TTC549 (cell line): ENCODE results near the gene WDR46.

Source experiments
- FAIRE-seq: peaks from 2 replicates; lab custom pipeline; 2012; peaks lifted over from hg19 to GRCh38; lab: Jason Lieb, UNC

The WDR46 gene

GRCh38 chr6:33259032-33259431, 30.0 kb downstream of the WDR46 start:
- no peak for FAIRE-seq

DNA sequence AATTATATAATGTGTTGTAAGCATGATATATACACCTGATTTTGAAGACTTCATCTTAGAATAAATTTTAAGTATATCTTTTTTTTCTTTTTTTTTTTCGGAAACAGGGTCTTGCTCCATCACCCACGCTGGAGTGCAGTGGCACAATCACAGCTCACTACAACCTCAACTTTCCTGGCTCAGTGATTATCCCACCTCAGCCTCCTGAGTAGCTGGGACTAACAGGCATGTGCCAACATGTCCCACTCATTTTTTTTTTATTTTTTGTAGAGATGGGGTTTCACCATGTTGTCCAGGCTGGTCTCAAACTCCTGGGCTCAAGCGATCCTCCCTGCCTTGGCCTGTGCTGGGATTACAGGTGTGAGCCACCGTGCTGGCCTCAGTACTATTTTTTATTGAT, 34.4 kb downstream of the WDR46 start:
- FAIRE-seq, result no peak

GRCh38 chr6:33252759-33253158, 36.3 kb downstream of the WDR46 start:
- FAIRE-seq, result no peak

DNA sequence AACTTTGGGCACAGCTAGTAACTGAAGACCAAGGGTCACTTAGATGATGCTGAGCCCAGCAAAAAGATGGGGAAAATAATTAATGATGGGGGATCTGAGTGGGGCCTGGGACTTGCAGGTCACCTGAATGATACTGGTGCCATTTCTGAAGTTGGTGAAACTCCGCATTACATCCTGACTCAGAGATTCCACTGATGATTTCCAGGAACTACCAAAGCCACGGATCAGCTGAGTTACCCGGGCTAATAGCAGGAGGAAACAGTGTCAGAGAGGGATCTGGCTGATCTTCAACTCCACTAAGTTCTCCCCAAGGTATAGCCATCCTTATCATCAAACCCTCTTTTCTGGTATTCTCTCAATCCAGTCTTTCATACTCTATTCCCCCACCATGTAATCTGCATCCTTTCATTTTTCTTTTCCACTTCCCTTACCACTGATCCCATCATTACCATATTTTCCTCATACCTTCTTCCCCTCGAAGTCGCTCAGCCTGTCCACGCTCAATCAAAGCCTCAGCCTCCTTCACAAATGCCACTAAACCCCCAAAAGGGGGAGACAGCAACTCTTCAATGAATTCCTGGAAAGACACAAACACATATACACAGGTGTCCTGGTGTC, 37.5 kb downstream of the WDR46 start:
- FAIRE-seq, result no peak

DNA sequence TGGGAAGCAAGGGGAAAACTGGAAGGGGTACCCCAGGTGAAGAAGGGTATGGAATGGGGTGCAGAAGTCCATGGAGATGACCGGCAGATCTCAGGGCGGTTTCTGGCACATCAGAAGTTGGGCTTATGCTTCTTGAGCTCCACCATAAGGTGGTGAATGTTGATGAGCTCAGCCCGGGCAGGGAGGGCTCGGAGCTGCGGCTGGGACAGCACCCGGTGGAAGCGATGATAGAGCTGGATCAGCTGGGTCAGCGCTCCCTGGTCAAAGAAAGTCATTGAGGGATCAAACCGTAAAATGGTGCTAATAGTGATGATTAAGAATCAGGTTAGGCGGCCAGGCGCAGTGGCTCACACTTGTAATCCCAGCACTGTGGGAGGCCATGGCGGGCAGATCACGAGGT, 38.3 kb downstream of the WDR46 start:
- FAIRE-seq, result no peak

DNA sequence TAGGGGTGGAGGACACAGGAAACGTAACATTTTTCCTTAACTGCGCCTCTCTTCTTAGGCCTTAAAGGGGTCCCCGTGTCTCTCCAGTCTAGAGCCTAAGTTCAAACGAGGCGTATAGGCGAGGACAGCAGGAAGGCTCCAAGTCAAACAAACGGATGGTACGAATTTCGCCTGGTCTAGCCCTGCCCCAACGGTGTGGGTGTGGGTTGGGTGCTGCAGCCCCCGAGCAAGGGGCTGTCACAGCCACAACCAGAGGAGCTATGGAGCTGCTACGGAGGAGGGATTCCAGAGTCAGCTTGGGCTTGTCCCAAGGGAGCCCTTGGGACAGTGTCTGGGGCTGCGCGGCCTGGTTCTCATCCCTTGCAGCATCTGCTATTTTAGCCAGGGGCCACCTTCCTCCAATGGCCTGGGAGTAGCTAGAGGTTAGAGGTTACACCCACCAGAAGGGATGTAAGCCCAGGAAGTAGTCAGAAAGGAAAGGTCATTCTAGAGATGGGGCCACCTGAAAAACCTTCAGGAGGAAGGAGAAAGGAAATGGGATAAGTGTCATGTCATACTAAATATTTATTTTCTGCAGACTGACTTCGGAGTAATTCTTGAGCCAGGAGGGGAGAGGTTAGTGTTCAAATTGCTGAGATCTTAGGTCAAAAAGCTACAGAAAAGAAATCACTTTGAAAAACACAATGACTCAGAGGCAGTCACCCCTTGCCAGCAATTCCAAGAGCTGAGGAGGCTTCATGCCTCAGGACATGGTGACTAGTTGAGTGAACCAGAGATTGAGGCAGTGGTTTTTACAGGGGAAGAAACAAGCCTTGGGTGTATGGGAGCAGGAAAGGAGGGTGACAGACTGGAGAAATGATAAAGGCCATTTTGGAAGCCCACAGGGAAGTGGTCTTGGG, 39.1 kb downstream of the WDR46 start:
- FAIRE-seq, result no peak

DNA sequence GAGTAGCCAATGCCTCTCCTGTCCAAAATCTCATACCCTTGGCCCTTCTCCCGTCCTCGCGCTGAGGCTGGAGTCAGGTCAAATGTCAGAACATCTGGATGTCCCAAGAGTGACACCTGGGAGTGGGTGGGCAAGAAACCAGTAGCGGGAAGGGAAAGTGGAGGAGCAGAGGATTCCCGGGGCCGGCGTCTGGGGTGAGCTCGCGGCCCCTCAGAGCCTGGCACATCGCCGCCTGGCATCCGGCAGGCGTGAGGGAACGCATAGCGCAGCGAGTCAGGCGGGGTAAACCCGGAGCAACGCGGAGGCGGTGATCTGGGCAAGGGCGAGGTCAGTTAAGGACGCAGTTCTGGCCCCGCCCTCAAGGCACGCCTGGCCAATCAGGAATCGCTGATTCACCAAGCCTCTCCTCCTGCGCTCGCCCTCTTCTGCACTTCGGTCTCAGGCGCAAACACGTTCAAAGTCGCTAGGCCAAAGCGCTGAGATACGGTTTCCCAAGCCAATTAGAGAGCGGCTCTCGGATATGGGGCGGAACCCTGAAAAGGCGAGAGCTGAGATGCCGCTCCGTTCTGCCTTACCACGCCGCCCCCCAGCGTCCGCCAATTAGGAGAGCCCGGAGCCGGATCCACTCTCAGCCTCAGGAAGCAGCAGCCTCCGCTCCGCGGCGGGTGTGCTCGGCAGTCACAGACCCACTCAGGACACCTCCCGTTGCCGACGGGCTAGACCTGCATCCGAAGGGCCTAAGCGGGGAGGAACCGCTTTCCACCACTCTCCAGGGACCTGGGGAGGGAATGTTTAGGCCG, 39.9 kb downstream of the WDR46 start:
- FAIRE-seq, result peak; percentile 96

DNA sequence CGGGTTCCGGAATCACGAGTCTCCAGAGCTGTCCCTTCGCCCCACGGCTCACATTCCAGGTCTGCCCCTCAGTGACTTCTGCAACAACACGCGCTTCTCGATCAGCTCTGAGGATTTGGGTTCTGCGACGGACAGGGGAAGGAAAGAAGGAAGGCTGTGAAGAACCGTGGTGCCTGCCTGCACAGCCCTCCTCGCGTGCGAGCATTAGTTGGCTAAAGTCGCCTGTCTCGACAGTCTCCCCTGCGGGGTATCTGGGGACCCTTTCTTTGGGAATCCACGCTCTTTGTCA, 40.5 kb downstream of the WDR46 start:
- no peak for FAIRE-seq

DNA sequence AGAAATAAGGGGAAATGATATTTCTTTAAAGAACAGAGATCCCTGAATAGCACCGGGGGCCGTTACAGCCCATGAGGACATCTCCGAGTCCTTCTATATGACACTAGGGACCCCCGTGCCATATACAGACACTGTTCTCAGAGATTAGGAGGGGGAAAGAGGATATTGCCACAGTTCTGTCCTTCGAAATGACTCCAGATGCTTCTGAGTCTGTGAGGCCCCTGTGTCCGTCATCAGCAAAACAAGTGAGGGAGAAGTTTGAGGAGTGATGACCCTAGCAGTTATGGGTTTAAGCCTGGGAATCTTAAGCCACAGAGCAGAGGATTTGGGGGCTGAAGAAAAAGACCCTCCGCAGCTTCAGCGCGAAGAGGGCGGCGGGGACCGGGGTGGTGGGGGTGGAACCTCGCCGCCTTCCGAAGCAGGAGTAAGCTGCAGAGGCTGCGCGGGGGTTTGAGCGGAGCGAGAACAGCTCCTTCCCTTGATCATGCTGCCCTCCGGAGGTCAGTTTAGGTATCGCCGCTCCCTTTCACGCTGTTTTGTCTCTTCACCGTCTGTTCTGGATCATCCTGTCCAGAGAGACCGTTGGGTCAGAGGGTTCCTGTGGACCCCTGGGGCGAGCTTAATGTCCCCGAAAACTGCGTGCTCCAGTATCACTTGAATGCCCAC, 40.9 kb downstream of the WDR46 start:
- no peak for FAIRE-seq

DNA sequence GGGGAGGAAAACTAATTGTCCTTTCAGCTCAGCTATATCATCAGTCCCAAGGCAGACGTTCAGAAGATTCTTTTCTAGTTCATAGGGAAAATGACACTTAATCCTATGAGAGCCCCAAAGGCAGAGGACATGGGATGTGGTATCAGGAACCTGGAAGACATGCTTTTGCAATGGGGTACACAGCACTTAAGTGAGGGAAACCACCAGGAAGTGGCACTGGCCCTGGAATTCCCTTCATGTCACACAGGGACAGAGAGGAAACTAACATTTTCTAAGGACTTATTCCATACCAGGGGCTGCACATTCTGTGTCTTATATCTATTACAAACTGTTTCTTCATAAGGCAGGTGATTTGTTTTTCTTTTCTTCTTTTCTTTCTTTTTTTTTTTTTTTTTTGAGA, 45.6 kb downstream of the WDR46 start:
- FAIRE-seq, result no peak

DNA sequence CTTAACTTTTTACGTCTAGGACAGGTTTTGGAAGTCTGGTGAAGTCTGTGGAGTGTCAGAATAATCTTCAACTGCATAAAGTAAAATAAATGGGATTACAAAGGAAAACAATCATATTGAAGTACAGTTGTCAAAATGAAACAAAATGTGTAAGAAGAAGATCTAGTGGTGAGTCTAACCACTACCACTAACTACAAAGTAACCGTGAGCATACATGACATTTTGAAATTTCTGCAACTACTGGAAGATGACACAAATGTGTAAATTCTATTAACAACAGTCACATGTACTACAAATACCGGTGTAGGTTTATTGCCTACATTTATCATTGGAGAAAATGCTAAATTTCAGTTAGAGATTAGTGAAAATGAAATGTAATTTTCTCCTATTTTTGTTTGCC, 47.1 kb downstream of the WDR46 start:
- no peak for FAIRE-seq

GRCh38 chr6:33237741-33238140, 51.3 kb downstream of the WDR46 start:
- no peak for FAIRE-seq

DNA sequence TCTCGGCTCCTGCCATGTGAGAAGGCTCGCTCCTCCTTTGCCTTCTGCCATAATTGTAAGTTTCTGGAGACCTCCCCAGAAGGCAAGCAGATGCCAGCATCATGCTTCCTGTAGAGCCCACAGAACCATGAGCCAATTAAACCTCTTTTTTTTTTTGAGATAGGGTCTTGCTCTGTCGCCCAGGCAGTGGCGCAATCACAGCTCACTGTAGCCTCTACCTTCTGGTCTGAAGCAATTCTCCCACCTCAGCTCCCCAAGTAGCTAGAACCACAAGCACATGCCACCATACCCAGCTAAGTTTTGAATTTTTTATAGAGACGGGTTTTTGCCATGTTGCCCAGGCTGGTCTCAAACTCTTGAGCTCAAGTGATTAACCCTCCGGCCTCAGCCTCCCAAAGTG, 52.2 kb downstream of the WDR46 start:
- FAIRE-seq, result no peak

DNA sequence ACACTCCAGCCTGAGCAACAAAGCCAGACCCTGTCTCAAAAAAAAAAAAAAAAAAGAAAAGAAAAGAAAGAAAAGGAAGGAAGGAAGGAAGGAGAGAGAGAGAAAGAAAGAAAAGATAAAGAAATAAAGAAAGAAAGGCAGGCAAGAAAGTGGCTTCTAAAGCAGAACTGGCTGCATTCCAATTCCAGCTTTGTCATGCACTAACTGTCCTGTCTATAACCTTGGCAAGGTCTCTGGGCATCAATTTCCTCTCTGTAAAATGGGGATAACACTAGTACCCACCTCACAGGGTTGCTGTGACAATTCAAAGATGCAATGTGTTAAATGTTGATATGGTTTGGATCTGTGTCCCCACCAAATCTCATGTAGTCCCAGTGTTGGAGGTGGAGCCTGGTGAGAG, 52.7 kb downstream of the WDR46 start:
- no peak for FAIRE-seq

DNA sequence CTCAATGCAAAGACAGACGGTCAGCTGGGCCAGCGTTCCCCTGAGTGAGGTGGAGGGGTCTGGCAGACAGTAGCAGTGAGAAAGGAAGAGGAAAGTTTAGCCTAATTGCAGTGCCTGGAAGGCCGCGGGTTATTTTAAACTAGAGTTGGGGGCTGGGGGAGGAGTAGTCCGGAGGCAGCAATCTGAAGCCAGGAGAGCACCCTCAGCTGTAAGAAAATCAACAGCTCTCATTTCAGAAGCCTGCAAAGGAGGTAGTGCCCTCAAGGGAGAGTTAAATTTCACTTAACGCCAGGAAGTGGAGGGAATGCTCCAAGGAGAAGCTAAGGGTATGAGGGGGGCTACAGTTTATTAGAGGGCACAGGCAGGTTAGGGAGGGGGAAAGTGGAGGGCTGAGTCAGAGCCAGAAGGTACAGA, 53.8 kb downstream of the WDR46 start:
- FAIRE-seq, result no peak
